Mesothelial cell of epicardium (in vitro differentiated cells): Measurements from ENCODE around the gene PDXP. TPM values are rescaled to one million over a fixed set of nuclear protein-coding genes. Genes with fewer than 3 reads are reported as not detected.

Experiments used
- DNase-seq, 2 experiments: peaks; one replicate each; pipeline ENCODE4 v3.0.0; 2021; ENCODE audit warnings: low spot score in 2 of 2; ENCODE audit not compliant: unreplicated experiment in 2 of 2
- H3K27ac Mint-ChIP-seq: 2 replicates; pipeline ENCODE4 v1.8.0; 2021; ENCODE audit warnings: mixed read lengths
- H3K27me3 Mint-ChIP-seq: 2 replicates; pipeline ENCODE4 v1.8.0; 2021; ENCODE audit warnings: low read depth, mixed read lengths
- H3K36me3 Mint-ChIP-seq: 2 replicates; pipeline ENCODE4 v1.8.0; 2021; ENCODE audit warnings: mixed read lengths
- H3K4me1 Mint-ChIP-seq: 2 replicates; pipeline ENCODE4 v1.8.0; 2021; ENCODE audit warnings: mixed read lengths
- H3K4me3 Mint-ChIP-seq: 2 replicates; pipeline ENCODE4 v1.8.0; 2021; ENCODE audit warnings: mild to moderate bottlenecking, moderate library complexity, mixed read lengths
- H3K9me3 Mint-ChIP-seq: 2 replicates; pipeline ENCODE4 v1.8.0; 2021; ENCODE audit warnings: mixed read lengths
- CTCF ChIP-seq: fragments of 200-600 bp; sonication (generic); IDR thresholded peaks from one replicate; pipeline ENCODE4 v1.5.0; 2021; ENCODE audit warnings: antibody characterized with exemption; ENCODE audit not compliant: unreplicated experiment
- total RNA-seq: library from RNA; stranded (reverse); gene quantifications from 3 replicates; pipeline ENCODE4 v1.2.1, GENCODE V29; 2021

Gene PDXP
- total RNA-seq, 1 donor from 2014 or later: 15.6 TPM

DNA sequence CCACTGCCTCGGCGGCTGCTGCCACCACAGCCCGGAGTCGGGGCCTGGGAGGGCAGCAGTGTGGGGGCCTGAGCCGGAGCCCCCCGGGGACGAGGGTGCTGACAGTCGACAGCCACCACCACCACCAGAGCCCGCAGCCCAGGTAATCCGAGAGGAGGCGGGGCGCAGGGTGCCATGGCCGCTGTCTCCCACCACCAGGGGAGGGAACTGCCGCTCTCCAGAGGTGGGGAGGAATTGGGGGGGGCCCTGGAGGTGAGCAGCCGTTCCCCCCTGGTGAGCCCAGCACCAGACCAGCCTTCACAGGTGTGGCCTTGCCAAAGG, 50.9 kb downstream of the PDXP start:
- no peak for DNase-seq
- Mint-ChIP-seq H3K27me3 (no peaks in the 10 kb centered on the region), H3K4me3 (no peak overlapping the region), H3K27ac (no peak overlapping the region), H3K4me1 (no peaks in the 10 kb centered on the region), H3K9me3 (peaks cover 4% of the 10 kb centered on the region), H3K36me3 (peaks cover 9% of the 10 kb centered on the region)
- TF ChIP-seq CTCF: no peak

GRCh38 chr22:37710675-37711074, 52.2 kb downstream of the PDXP start:
- H3K9me3 Mint-ChIP-seq: peaks cover 4% of the 10 kb centered on the region
- TF ChIP-seq CTCF: no peak
- no peaks in the 10 kb centered on the region for H3K4me1 Mint-ChIP-seq
- H3K4me3 Mint-ChIP-seq: no peak overlapping the region
- peaks cover 7% of the 10 kb centered on the region for H3K36me3 Mint-ChIP-seq
- DNase-seq: no peak
- H3K27ac Mint-ChIP-seq: no peak overlapping the region
- H3K27me3 Mint-ChIP-seq: no peaks in the 10 kb centered on the region

GRCh38 chr22:37711490-37711889, 53.0 kb downstream of the PDXP start:
- no peak overlapping the region for H3K27ac Mint-ChIP-seq
- no peak for TF ChIP-seq CTCF
- H3K36me3 Mint-ChIP-seq: peaks cover 8% of the 10 kb centered on the region
- H3K9me3 Mint-ChIP-seq: peaks cover 4% of the 10 kb centered on the region
- no peak for DNase-seq
- no peaks in the 10 kb centered on the region for H3K4me1 Mint-ChIP-seq
- H3K4me3 Mint-ChIP-seq: no peak overlapping the region
- no peaks in the 10 kb centered on the region for H3K27me3 Mint-ChIP-seq

DNA sequence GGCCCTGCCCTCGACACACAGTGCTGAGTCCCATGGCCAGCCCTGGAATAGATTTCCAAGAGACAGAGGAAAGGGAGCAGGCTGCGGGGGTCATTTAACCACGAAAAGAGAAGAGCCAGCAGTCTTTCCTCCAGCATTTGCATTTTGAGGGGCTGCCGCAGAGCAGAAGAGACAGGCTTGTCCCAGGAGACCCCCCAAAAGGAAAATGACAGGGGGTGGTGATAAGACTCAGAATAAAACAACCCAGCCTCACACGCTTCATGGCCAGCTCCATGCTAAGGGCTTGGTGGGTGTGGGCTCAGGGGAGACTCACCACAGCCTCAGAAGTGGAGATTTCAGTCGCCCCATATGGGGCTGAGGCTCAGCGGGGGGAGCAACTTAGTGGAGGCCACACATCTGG, 55.2 kb downstream of the PDXP start:
- no peak for DNase-seq
- H3K27ac Mint-ChIP-seq: no peak overlapping the region
- H3K4me3 Mint-ChIP-seq: no peak overlapping the region
- peaks cover 14% of the 10 kb centered on the region for H3K36me3 Mint-ChIP-seq
- TF ChIP-seq CTCF: no peak
- no peaks in the 10 kb centered on the region for H3K4me1 Mint-ChIP-seq
- no peaks in the 10 kb centered on the region for H3K27me3 Mint-ChIP-seq
- peaks cover 4% of the 10 kb centered on the region for H3K9me3 Mint-ChIP-seq

GRCh38 chr22:37714634-37715033, 56.1 kb downstream of the PDXP start:
- Mint-ChIP-seq H3K27me3 (no peaks in the 10 kb centered on the region), H3K27ac (no peak overlapping the region), H3K36me3 (peaks cover 13% of the 10 kb centered on the region), H3K4me1 (no peaks in the 10 kb centered on the region), H3K9me3 (peaks cover 4% of the 10 kb centered on the region), H3K4me3 (no peak overlapping the region)
- DNase-seq: no peak
- TF ChIP-seq CTCF: no peak

DNA sequence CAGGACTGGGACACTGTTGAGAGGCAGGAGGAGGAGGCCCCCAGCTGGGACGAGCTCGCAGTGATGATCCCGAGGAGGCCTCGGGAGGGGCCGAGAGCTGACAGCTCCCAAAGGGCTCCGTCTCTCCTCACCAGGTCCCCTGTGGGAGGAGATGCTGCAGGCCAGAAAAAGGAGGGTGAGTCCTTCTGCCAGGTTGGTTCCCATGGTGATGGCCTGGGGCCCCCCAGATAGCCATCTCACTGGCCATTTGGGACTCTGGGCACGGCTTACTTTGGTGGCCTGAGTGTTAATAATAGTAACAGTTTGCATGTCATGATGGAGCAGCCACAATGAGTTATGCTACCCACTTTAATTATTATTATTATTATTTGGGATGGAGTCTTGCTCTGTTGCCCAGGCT, 57.2 kb downstream of the PDXP start:
- TF ChIP-seq CTCF: no peak
- Mint-ChIP-seq H3K4me3 (no peak overlapping the region), H3K9me3 (no peaks in the 10 kb centered on the region)

More for the DNA sequence above, 57.2 kb downstream of the PDXP start:
- no peak overlapping the region for H3K27ac Mint-ChIP-seq
- H3K27me3 Mint-ChIP-seq: no peaks in the 10 kb centered on the region
- no peaks in the 10 kb centered on the region for H3K4me1 Mint-ChIP-seq
- H3K36me3 Mint-ChIP-seq: peaks cover 10% of the 10 kb centered on the region
- DNase-seq: no peak
